Bronchial epithelial cell (primary cell): ENCODE data around the gene MLLT10. TPM values are rescaled to one million over a fixed set of nuclear protein-coding genes. Genes with fewer than 3 reads are reported as not detected.
"Not testable (repeated sequence)": the region's sequence is repeated elsewhere in the genome, so short reads cannot be mapped to it uniquely, and the experiment has no call there.

Source experiments
- DNase-seq: peaks from one replicate; pipeline ENCODE4 v3.0.0-alpha.2; 2010; ENCODE audit warnings: low read depth
- FAIRE-seq: peaks from 2 replicates; lab custom pipeline; 2011; peaks lifted over from hg19 to GRCh38; lab: Jason Lieb, UNC
- H3K27me3 ChIP-seq: 2 replicates; pipeline ENCODE4 v1.5.1; 2011; ENCODE audit warnings: low read length; ENCODE audit not compliant: control insufficient read depth, insufficient read depth
- H3K36me3 ChIP-seq: 2 replicates; pipeline ENCODE4 v1.5.1; 2011; ENCODE audit warnings: low read length; ENCODE audit not compliant: control insufficient read depth, insufficient read depth
- H3K4me3 ChIP-seq: 2 replicates; pipeline ENCODE4 v1.5.1; 2011; ENCODE audit warnings: mild to moderate bottlenecking, low read depth, low read length, control low read depth
- total RNA-seq: library from RNA; depleted of rRNA; stranded (reverse); fragments of >200 nt; gene quantifications from 2 replicates; pipeline ENCODE4 v1.2.1, GENCODE V29; 2014
- TF ChIP-seq, protein P1 (sequence below): IDR thresholded peaks from 2 replicates; pipeline ENCODE4 v1.5.1; 2011; ENCODE audit warnings: mild to moderate bottlenecking, moderate library complexity, low read length, control low read depth, inconsistent platforms; ENCODE audit not compliant: insufficient read depth, severe bottlenecking

The MLLT10 gene
- total RNA-seq, 1 donor from 2014 or later, result 40.8 TPM

DNA sequence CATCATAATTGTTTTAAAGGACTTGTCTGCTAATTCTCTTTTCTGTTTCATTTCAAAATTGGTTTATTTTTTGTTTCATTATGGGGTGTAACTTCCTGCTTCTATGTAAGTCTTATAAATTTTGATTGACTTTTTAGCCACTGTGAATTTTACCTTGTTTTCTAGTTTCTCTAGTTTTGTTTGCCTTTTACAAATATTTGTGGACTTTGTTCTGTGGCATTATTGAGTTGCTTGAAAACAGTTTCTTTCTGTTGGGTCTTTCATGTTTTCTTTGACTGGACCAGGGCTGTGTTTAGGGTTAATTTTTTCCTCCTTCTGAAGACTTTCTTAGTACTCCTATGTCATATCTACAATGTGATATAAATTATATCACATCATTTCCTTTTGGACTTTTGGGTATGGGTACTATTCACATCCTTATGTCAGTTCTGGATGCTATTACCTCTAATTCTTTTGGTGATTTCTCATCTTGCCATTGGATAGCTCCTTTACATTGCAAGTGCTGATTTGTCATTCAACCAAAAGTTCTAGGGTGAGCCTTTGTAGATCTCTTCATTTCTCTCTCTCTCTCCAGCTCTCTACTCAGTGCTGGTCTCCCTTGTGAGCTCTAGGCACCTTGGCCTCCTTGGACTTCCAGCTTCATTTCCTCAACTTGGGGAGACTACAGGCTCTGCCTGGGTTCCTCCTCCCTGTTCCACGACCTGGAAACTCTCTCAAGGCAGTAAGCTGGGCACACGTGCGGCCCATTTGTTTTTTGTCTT lies 36.9 kb downstream of the MLLT10 start:
- no peak overlapping the region for H3K4me3 ChIP-seq
- H3K27me3 ChIP-seq, result no peaks in the 10 kb centered on the region
- TF ChIP-seq, protein P1, sequence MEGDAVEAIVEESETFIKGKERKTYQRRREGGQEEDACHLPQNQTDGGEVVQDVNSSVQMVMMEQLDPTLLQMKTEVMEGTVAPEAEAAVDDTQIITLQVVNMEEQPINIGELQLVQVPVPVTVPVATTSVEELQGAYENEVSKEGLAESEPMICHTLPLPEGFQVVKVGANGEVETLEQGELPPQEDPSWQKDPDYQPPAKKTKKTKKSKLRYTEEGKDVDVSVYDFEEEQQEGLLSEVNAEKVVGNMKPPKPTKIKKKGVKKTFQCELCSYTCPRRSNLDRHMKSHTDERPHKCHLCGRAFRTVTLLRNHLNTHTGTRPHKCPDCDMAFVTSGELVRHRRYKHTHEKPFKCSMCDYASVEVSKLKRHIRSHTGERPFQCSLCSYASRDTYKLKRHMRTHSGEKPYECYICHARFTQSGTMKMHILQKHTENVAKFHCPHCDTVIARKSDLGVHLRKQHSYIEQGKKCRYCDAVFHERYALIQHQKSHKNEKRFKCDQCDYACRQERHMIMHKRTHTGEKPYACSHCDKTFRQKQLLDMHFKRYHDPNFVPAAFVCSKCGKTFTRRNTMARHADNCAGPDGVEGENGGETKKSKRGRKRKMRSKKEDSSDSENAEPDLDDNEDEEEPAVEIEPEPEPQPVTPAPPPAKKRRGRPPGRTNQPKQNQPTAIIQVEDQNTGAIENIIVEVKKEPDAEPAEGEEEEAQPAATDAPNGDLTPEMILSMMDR, result no peak
- no peak for DNase-seq
- H3K36me3 ChIP-seq, result no peaks in the 10 kb centered on the region
- no peak for FAIRE-seq

GRCh38 chr10:21572578-21572977 lies 38.5 kb downstream of the MLLT10 start:
- no peak for DNase-seq
- Histone ChIP-seq H3K4me3 (no peak overlapping the region), H3K27me3 (no peaks in the 10 kb centered on the region), H3K36me3 (no peaks in the 10 kb centered on the region)
- TF ChIP-seq, protein P1, result no peak
- no peak for FAIRE-seq

- not testable (repeated sequence) for FAIRE-seq, H3K4me3 ChIP-seq, H3K27me3 ChIP-seq, DNase-seq, H3K36me3 ChIP-seq
These were observed 40.5 kb downstream of the MLLT10 start for GRCh38 chr10:21574514-21574913.

DNA sequence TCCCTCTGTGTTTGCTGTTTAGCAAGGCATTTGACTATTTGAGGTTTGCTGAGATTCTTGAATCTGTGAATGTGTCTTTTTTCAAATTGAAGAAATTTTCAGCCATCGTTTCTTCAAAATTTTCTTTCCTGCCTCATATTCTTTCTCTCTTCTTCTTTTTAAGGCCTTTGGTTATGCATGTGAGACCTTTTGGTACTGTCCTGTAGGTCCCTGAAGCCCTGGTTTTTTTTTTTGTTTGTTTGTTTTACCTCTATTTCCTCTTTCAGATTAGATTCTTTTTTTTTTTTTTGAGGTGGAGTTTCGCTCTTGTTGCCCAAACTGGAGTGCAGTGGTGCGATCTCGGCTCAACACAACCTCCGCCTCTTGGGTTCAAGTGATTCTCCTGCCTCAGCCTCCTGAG lies 45.3 kb downstream of the MLLT10 start:
- TF ChIP-seq, protein P1, result no peak
- FAIRE-seq, result no peak

GRCh38 chr10:21581421-21581834 lies 47.4 kb downstream of the MLLT10 start:
- not testable (repeated sequence) for H3K27me3 ChIP-seq, H3K36me3 ChIP-seq, FAIRE-seq, H3K4me3 ChIP-seq, DNase-seq

More for the DNA sequence above, 45.3 kb downstream of the MLLT10 start:
- DNase-seq, result no peak
- Histone ChIP-seq H3K27me3 (no peaks in the 10 kb centered on the region), H3K4me3 (no peak overlapping the region), H3K36me3 (no peaks in the 10 kb centered on the region)

DNA sequence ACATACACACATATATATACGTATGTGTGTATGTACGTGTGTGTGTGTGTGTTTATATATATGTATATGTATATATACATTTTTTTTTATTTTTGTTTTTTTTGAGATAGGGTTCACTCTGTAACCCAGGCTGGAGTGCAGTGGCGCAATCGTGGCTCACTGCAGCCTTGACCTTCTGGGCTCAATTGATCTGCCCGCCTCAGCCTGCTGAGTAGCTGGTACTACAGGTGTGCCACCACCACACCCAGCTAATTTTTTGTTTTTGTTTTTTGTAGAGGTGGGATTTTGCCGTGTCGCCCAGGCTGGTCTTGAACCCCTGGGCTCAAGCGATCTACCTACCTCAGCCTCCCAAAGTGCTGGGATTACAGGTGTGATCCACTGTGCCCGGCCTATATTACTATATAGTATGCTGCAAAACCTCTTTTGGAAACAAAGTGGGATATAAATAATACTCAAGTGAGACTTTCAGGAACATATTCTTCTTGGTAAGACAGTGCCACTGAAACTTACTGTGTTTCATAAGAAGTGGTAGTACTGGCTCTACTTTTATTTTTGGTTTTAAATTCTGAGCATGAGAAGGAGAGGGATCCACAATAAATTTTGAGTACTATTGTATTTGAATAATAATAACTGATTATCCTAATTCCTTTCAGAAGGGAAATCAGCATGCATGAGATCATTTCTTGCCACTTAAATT lies 51.0 kb downstream of the MLLT10 start:
- DNase-seq, result no peak
- H3K36me3 ChIP-seq, result peaks cover 1% of the 10 kb centered on the region
- no peaks in the 10 kb centered on the region for H3K27me3 ChIP-seq
- TF ChIP-seq, protein P1, result no peak
- no peak overlapping the region for H3K4me3 ChIP-seq
- no peak for FAIRE-seq
